RCC 7860 (cell line): ENCODE results near the gene ZNF669.
"Not testable (repeated sequence)": the region's sequence is repeated elsewhere in the genome, so short reads cannot be mapped to it uniquely, and the experiment has no call there.

Experiments
- DNase-seq: peaks from one replicate; pipeline ENCODE4 v3.0.0-alpha.2; 2015; ENCODE audit warnings: low spot score
- FAIRE-seq: peaks from 2 replicates; lab custom pipeline; 2012; peaks lifted over from hg19 to GRCh38; lab: Jason Lieb, UNC

ZNF669 gene

GRCh38 chr1:247103859-247104591, at the start of gene ZNF669:
Gene ZNF669, minus strand, starts transcription at chr1:247104356. Its CDS starts 157 bp downstream, at chr1:247104199.
- DNase-seq (peak; percentile 91), FAIRE-seq (peak; percentile 88)

GRCh38 chr1:247147781-247148180, 43.6 kb upstream of the ZNF669 start:
- DNase-seq (no peak), FAIRE-seq (no peak)

GRCh38 chr1:247147120-247147519, 43.0 kb upstream of the ZNF669 start:
- not testable (repeated sequence) for FAIRE-seq, DNase-seq

GRCh38 chr1:247146671-247147070, 42.5 kb upstream of the ZNF669 start:
- FAIRE-seq, result no peak

GRCh38 chr1:247145279-247145678, 41.1 kb upstream of the ZNF669 start:
- DNase-seq (no peak), FAIRE-seq (no peak)

More at GRCh38 chr1:247146671-247147070, 42.5 kb upstream of the ZNF669 start:
- DNase-seq, result no peak

GRCh38 chr1:247139557-247139956, 35.4 kb upstream of the ZNF669 start:
- FAIRE-seq, DNase-seq: not testable (repeated sequence)

- DNase-seq (no peak), FAIRE-seq (no peak)
Measured at GRCh38 chr1:247131236-247131635, 27.1 kb upstream of the ZNF669 start.

- DNase-seq, FAIRE-seq: not testable (repeated sequence)
Measured at GRCh38 chr1:247127519-247128282, 23.5 kb upstream of the ZNF669 start.

GRCh38 chr1:247126601-247127000, 22.4 kb upstream of the ZNF669 start:
- FAIRE-seq, result peak; percentile 79
- not testable (repeated sequence) for DNase-seq

- not testable (repeated sequence) for DNase-seq
- peak; percentile 89 for FAIRE-seq
Measured at GRCh38 chr1:247126166-247126565, 22.0 kb upstream of the ZNF669 start.

- no peak for DNase-seq
- FAIRE-seq, result no peak
Measured at GRCh38 chr1:247121382-247121781, 17.2 kb upstream of the ZNF669 start.

- FAIRE-seq, result not testable (repeated sequence)
Measured at GRCh38 chr1:247120408-247120668, 16.2 kb upstream of the ZNF669 start.

GRCh38 chr1:247119600-247120407, 15.6 kb upstream of the ZNF669 start:
- FAIRE-seq, result no peak

More at GRCh38 chr1:247120408-247120668, 16.2 kb upstream of the ZNF669 start:
- DNase-seq, result not testable (repeated sequence)

GRCh38 chr1:247118946-247119446, 14.8 kb upstream of the ZNF669 start:
- no peak for FAIRE-seq
- peak; percentile 24 for DNase-seq

More at GRCh38 chr1:247119600-247120407, 15.6 kb upstream of the ZNF669 start:
- DNase-seq, result no peak

GRCh38 chr1:247115545-247115944, 11.4 kb upstream of the ZNF669 start:
- FAIRE-seq (no peak), DNase-seq (no peak)

GRCh38 chr1:247115141-247115510, 11.0 kb upstream of the ZNF669 start:
- FAIRE-seq (no peak), DNase-seq (no peak)

GRCh38 chr1:247114351-247115140, 10.4 kb upstream of the ZNF669 start:
- no peak for DNase-seq
- no peak for FAIRE-seq

GRCh38 chr1:247113733-247114271, 9.6 kb upstream of the ZNF669 start:
- DNase-seq (no peak), FAIRE-seq (no peak)

GRCh38 chr1:247113094-247113497, 8.9 kb upstream of the ZNF669 start:
- peak; percentile 91 for FAIRE-seq
- peak; percentile 82 for DNase-seq

GRCh38 chr1:247112479-247112781, 8.3 kb upstream of the ZNF669 start:
- no peak for FAIRE-seq
- DNase-seq, result no peak
